Nephron progenitor cell (in vitro differentiated cells): Measurements from ENCODE around the gene PRELP.

Experiments
- DNase-seq: peaks from one replicate; pipeline ENCODE4 v3.0.0; 2021
- H3K27ac Mint-ChIP-seq: 2 replicates; pipeline ENCODE4 v1.8.0; 2021; ENCODE audit warnings: mild to moderate bottlenecking, moderate library complexity, mixed read lengths
- H3K27me3 Mint-ChIP-seq: 2 replicates; pipeline ENCODE4 v1.8.0; 2021; ENCODE audit warnings: mild to moderate bottlenecking, low read depth, mixed read lengths; ENCODE audit not compliant: poor library complexity
- H3K36me3 Mint-ChIP-seq: 2 replicates; pipeline ENCODE4 v1.8.0; 2021; ENCODE audit warnings: low read depth, mixed read lengths
- H3K4me1 Mint-ChIP-seq: 2 replicates; pipeline ENCODE4 v1.8.0; 2021; ENCODE audit warnings: mixed read lengths
- H3K4me3 Mint-ChIP-seq: 2 replicates; pipeline ENCODE4 v1.8.0; 2021; ENCODE audit warnings: mild to moderate bottlenecking, moderate library complexity, mixed read lengths
- H3K9me3 Mint-ChIP-seq: 2 replicates; pipeline ENCODE4 v1.8.0; 2021; ENCODE audit warnings: mild to moderate bottlenecking, moderate library complexity, mixed read lengths
- CTCF ChIP-seq: fragments of 200-600 bp; sonication (generic); IDR thresholded peaks from 2 replicates; pipeline ENCODE4 v1.5.0; 2021; ENCODE audit warnings: antibody characterized with exemption

The PRELP gene

GRCh38 chr1:203475012-203475981 lies at the start of gene PRELP:
Gene PRELP (plus strand): TSS chr1:203475806. CDS start chr1:203483185, 7,379 bp downstream.
- H3K4me3 Mint-ChIP-seq: peak within 1 kb of the TSS; percentile 63
- H3K27ac Mint-ChIP-seq: no peak within 1 kb of the TSS
- TF ChIP-seq CTCF: no peak
- H3K9me3 Mint-ChIP-seq: no peaks in the 10 kb centered on the region
- peaks cover 29% of the 10 kb centered on the region for H3K27me3 Mint-ChIP-seq
- no peaks in the 10 kb centered on the region for H3K36me3 Mint-ChIP-seq
- DNase-seq: no peak
- H3K4me1 Mint-ChIP-seq: peaks cover 37% of the 10 kb centered on the region

GRCh38 chr1:203426366-203426765 lies 49.2 kb upstream of the PRELP start:
- H3K9me3 Mint-ChIP-seq: no peaks in the 10 kb centered on the region
- peaks cover 57% of the 10 kb centered on the region for H3K4me1 Mint-ChIP-seq
- no peak for TF ChIP-seq CTCF
- peak overlapping the region; percentile 50 for H3K27ac Mint-ChIP-seq
- H3K27me3 Mint-ChIP-seq: peaks cover 19% of the 10 kb centered on the region
- H3K4me3 Mint-ChIP-seq: peak overlapping the region; percentile 43
- H3K36me3 Mint-ChIP-seq: no peaks in the 10 kb centered on the region
- DNase-seq: no peak

GRCh38 chr1:203426870-203427269 lies 48.7 kb upstream of the PRELP start:
- Mint-ChIP-seq H3K27ac (peak overlapping the region; percentile 50), H3K9me3 (no peaks in the 10 kb centered on the region), H3K4me1 (peaks cover 61% of the 10 kb centered on the region), H3K27me3 (peaks cover 19% of the 10 kb centered on the region), H3K36me3 (no peaks in the 10 kb centered on the region), H3K4me3 (peak overlapping the region; percentile 6)
- TF ChIP-seq CTCF: no peak
- no peak for DNase-seq

GRCh38 chr1:203427451-203427850 lies 48.2 kb upstream of the PRELP start:
- H3K27me3 Mint-ChIP-seq: peaks cover 19% of the 10 kb centered on the region
- peak overlapping the region; percentile 6 for H3K4me3 Mint-ChIP-seq
- no peaks in the 10 kb centered on the region for H3K9me3 Mint-ChIP-seq
- no peaks in the 10 kb centered on the region for H3K36me3 Mint-ChIP-seq
- peaks cover 67% of the 10 kb centered on the region for H3K4me1 Mint-ChIP-seq
- no peak for DNase-seq
- TF ChIP-seq CTCF: no peak
- no peak overlapping the region for H3K27ac Mint-ChIP-seq

- no peak for DNase-seq
- H3K27me3 Mint-ChIP-seq: peaks cover 15% of the 10 kb centered on the region
- H3K27ac Mint-ChIP-seq: no peak overlapping the region
- H3K9me3 Mint-ChIP-seq: no peaks in the 10 kb centered on the region
- no peak for TF ChIP-seq CTCF
- H3K4me3 Mint-ChIP-seq: no peak overlapping the region
- peaks cover 82% of the 10 kb centered on the region for H3K4me1 Mint-ChIP-seq
- H3K36me3 Mint-ChIP-seq: no peaks in the 10 kb centered on the region
Measured at GRCh38 chr1:203428981-203429599, 46.5 kb upstream of the PRELP start.
